ENCODE data around the gene ARL5A. TPM values are rescaled to one million over a fixed set of nuclear protein-coding genes. Genes with fewer than 3 reads are reported as not detected.

Gene ARL5A
- total and polyA plus RNA-seq, 9 of the 15 experiments (the other 6 are each of a cell fraction or from before 2014, with no cell fraction given), result 16.3 to 117 (median 88.4) TPM

DNA sequence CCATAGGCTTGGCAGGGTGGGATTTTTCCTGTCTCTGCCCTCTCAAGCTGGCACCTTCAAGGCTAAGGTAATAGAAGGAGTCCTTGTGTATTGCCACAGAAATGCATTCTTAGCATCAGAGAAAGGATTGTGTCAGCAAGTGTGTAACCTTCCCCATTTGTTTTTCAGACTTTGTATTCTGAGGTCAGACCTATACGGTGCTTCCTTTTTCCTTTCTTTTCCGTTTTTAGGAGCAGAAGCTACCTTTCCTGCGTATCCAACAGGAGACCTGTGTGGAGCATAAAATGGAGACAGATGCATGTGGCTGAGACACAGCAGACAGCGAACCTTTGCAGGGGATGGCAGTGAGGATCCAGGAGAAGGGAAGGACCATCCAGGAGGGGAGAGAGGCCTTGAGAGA lies 46.6 kb downstream of the ARL5A start:
- Histone ChIP-seq H2AFZ (ENCODE audit: low read depth, low read length) (no peak overlapping the region), H3K9me3 (replicated peaks; ENCODE audit: control insufficient read depth, insufficient read depth, low read depth, low read length) (no peaks in the 10 kb centered on the region; the same call in 1 of the 2 replicates), H4K20me1 (replicated peaks; ENCODE audit: control insufficient read depth, insufficient read depth, low read length) (no peaks in the 10 kb centered on the region), H3K79me2 (ENCODE audit: control insufficient read depth, insufficient read depth, low read length) (no peaks in the 10 kb centered on the region), H3K4me1 (replicated peaks in 1 of 2; ENCODE audit: control insufficient read depth in 2 of 2, insufficient read depth in 2 of 2, low read length in 2 of 2) (peaks cover 0 to 41% of the 10 kb centered on the region in 2 experiments), H3K27me3 (ENCODE audit: control insufficient read depth in 2 of 2, insufficient read depth in 2 of 2, low read length in 2 of 2) (no peaks in the 10 kb centered on the region), H3K36me3 (ENCODE audit: control insufficient read depth, insufficient read depth, low read length) (peaks cover 48% of the 10 kb centered on the region), H3K9me1 (ENCODE audit: control insufficient read depth, insufficient read depth, low read length) (no peaks in the 10 kb centered on the region), H3K4me3 (no peak overlapping the region), H3K9ac (ENCODE audit: insufficient read depth in 1 of 2, low read depth in 2 of 2, low read length in 2 of 2) (peak overlapping the region in 1 of 2 experiments; percentile 45; a peak in 3 of 4 replicates), H3K4me2 (ENCODE audit: insufficient read depth, low read length) (no peak overlapping the region), H3K27ac (ENCODE audit: extremely low read depth, low read depth, low read length) (peak overlapping the region; percentile 69)
- ATAC-seq (no peak), FAIRE-seq (no peak), DNase-seq (ENCODE audit: extremely low read depth in 1 of 4, low spot score in 3 of 4) (no peak)
- intact Hi-C loops (cut with micrococcal nuclease), result loop anchor here (5.0 kb wide), 1 partner anchor 84 kb away; no protein-coding TSS in a partner anchor
- POLR2A ChIA-PET, result interaction anchor here (0.6 to 1.0 kb wide), 2 partner anchors 13 to 493 kb away, joined by 3 to 4 read pairs; no protein-coding TSS in a partner anchor
- in situ Hi-C loops (cut with MboI), result no loop called here
- no TSS peak for BruUV-seq (replicated peaks)
- CTCF ChIA-PET (ENCODE audit: low intra/inter-chr PET ratio), result no interaction called here
- WGBS (ENCODE audit: insufficient coverage, low coverage, missing lambda C conversion rate), result 85% methylated on average over 4 of the region's 4 CpGs
- TF ChIP-seq NFXL1 (CRISPR knock-in tag; IDR thresholded peaks at IDR 0.05) (0 out of 2 replicates have a peak, but pooled peaks have one; percentile 12), ZNF583 (CRISPR knock-in tag; IDR thresholded peaks at IDR 0.05) (peak; percentile 77), ZNF436 (CRISPR knock-in tag; IDR thresholded peaks at IDR 0.05) (0 out of 2 replicates have a peak, but pooled peaks have one; percentile 47), TCFL5 (CRISPR knock-in tag; conservative IDR thresholded peaks at IDR 0.05) (0 out of 2 replicates have a peak, but pooled peaks have one; percentile 46), BHLHE40 (IDR thresholded peaks at IDR 0.05; ENCODE audit: low read length) (no peak)
- TF ChIP-seq, protein P1, sequence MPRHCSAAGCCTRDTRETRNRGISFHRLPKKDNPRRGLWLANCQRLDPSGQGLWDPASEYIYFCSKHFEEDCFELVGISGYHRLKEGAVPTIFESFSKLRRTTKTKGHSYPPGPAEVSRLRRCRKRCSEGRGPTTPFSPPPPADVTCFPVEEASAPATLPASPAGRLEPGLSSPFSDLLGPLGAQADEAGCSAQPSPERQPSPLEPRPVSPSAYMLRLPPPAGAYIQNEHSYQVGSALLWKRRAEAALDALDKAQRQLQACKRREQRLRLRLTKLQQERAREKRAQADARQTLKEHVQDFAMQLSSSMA (CRISPR knock-in tag; IDR thresholded peaks at IDR 0.05), result 0 out of 2 replicates have a peak, but pooled peaks have one; percentile 35
- TF ChIP-seq, protein P2, sequence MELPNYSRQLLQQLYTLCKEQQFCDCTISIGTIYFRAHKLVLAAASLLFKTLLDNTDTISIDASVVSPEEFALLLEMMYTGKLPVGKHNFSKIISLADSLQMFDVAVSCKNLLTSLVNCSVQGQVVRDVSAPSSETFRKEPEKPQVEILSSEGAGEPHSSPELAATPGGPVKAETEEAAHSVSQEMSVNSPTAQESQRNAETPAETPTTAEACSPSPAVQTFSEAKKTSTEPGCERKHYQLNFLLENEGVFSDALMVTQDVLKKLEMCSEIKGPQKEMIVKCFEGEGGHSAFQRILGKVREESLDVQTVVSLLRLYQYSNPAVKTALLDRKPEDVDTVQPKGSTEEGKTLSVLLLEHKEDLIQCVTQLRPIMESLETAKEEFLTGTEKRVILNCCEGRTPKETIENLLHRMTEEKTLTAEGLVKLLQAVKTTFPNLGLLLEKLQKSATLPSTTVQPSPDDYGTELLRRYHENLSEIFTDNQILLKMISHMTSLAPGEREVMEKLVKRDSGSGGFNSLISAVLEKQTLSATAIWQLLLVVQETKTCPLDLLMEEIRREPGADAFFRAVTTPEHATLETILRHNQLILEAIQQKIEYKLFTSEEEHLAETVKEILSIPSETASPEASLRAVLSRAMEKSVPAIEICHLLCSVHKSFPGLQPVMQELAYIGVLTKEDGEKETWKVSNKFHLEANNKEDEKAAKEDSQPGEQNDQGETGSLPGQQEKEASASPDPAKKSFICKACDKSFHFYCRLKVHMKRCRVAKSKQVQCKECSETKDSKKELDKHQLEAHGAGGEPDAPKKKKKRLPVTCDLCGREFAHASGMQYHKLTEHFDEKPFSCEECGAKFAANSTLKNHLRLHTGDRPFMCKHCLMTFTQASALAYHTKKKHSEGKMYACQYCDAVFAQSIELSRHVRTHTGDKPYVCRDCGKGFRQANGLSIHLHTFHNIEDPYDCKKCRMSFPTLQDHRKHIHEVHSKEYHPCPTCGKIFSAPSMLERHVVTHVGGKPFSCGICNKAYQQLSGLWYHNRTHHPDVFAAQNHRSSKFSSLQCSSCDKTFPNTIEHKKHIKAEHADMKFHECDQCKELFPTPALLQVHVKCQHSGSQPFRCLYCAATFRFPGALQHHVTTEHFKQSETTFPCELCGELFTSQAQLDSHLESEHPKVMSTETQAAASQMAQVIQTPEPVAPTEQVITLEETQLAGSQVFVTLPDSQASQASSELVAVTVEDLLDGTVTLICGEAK (IDR thresholded peaks at IDR 0.05), result no peak
- TF ChIP-seq, protein P2 (CRISPR knock-in tag; IDR thresholded peaks at IDR 0.05), result no peak
- TF ChIP-seq, protein P3, sequence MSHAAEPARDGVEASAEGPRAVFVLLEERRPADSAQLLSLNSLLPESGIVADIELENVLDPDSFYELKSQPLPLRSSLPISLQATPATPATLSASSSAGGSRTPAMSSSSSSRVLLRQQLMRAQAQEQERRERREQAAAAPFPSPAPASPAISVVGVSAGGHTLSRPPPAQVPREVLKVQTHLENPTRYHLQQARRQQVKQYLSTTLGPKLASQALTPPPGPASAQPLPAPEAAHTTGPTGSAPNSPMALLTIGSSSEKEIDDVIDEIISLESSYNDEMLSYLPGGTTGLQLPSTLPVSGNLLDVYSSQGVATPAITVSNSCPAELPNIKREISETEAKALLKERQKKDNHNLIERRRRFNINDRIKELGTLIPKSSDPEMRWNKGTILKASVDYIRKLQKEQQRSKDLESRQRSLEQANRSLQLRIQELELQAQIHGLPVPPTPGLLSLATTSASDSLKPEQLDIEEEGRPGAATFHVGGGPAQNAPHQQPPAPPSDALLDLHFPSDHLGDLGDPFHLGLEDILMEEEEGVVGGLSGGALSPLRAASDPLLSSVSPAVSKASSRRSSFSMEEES (CRISPR knock-in tag; IDR thresholded peaks at IDR 0.05), result no peak
- TF ChIP-seq, protein P4, sequence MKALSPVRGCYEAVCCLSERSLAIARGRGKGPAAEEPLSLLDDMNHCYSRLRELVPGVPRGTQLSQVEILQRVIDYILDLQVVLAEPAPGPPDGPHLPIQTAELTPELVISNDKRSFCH (CRISPR knock-in tag; IDR thresholded peaks at IDR 0.05), result no peak
- TF ChIP-seq, protein P4 (tag; IDR thresholded peaks at IDR 0.05), result peak; percentile 81; the same call in 1 of the 2 replicates

All from K562 (cell line).